H1 (cell line): Measurements from ENCODE around the gene YLPM1. TPM values are rescaled to one million over a fixed set of nuclear protein-coding genes. Genes with fewer than 3 reads are reported as not detected.

Experiments
- CHD2 ChIP-seq: IDR thresholded peaks from 2 replicates; pipeline ENCODE4 v1.6.1; 2012; ENCODE audit warnings: low read length, improper control_type of control experiment
- CTBP2 ChIP-seq: IDR thresholded peaks from 2 replicates; pipeline ENCODE4 v1.7.0; 2011; ENCODE audit warnings: borderline replicate concordance, mild to moderate bottlenecking, moderate library complexity, mixed read lengths, low read length; ENCODE audit not compliant: insufficient read depth, insufficient read length
- EGR1 ChIP-seq: IDR thresholded peaks from 2 replicates; pipeline ENCODE4 v1.6.1; 2011; ENCODE audit warnings: low read depth, low read length, borderline replicate concordance
- EZH2 ChIP-seq: fragments of 200-600 bp; sonication (generic); IDR thresholded peaks from 2 replicates; pipeline ENCODE4 v1.7.1; 2012; ENCODE audit warnings: low read depth, mild to moderate bottlenecking, moderate library complexity, low read length, inconsistent platforms; ENCODE audit not compliant: severe bottlenecking
- POLR2A ChIP-seq, 2 experiments: IDR thresholded peaks; 1 replicate in 1 of 2; 2 replicates in 1 of 2; pipeline ENCODE4 v1.6.1; 2011; ENCODE audit warnings: low read depth in 2 of 2, low read length in 2 of 2, mild to moderate bottlenecking in 2 of 2; ENCODE audit errors: control extremely low read depth in 1 of 2
- RAD21 ChIP-seq, 2 experiments: IDR thresholded peaks in 1 of 2; conservative IDR thresholded peaks in 1 of 2; 2 replicates each; pipeline ENCODE4 v1.6.1; 2011; ENCODE audit warnings: low read depth in 2 of 2, low read length in 2 of 2, improper control_type of control experiment in 1 of 2, inconsistent platforms in 1 of 2, mild to moderate bottlenecking in 1 of 2, moderate library complexity in 1 of 2
- RNF2 ChIP-seq: fragments of 200-900, 300-1000 bp; sonication (generic); IDR thresholded peaks from 2 replicates; pipeline ENCODE4 v1.7.1; 2016; ENCODE audit warnings: borderline replicate concordance, low read depth, mild to moderate bottlenecking, antibody characterized with exemption, low read length; ENCODE audit not compliant: poor library complexity, severe bottlenecking; ENCODE audit errors: missing control alignments
- RXRA ChIP-seq: IDR thresholded peaks from 2 replicates; pipeline ENCODE4 v1.6.1; 2011; ENCODE audit warnings: low read depth, mild to moderate bottlenecking, low read length, moderate library complexity; ENCODE audit not compliant: insufficient read depth
- SP1 ChIP-seq: IDR thresholded peaks from 2 replicates; pipeline ENCODE4 v1.6.1; 2011; ENCODE audit warnings: low read depth, low read length
- SRF ChIP-seq: IDR thresholded peaks from 2 replicates; pipeline ENCODE4 v1.6.1; 2011; ENCODE audit warnings: mild to moderate bottlenecking, low read depth, low read length, moderate library complexity
- ZNF274 ChIP-seq: IDR thresholded peaks from 2 replicates; pipeline ENCODE4 v1.7.0; 2012; ENCODE audit warnings: low read length, borderline replicate concordance; ENCODE audit errors: extremely low read depth
- polyA plus RNA-seq, 7 experiments: library from polyadenylated mRNA; depleted of rRNA in 3 of 7; stranded (reverse) in 5 of 7; unstranded in 2 of 7; fragments of >200 nt in 5 of 7; fragments of 200-250 nt in 2 of 7; gene quantifications; 1 replicate in 5 of 7; 2 replicates in 1 of 7; 4 replicates in 1 of 7; pipeline versions ENCODE4 v1.2.1 to v1.2.3, GENCODE V29; 2011 to 2013; ENCODE audit warnings: missing spikeins in 2 of 7, mixed read lengths in 2 of 7
- total RNA-seq: library from RNA; stranded (reverse); fragmentation: NEBNext Ultra II Directional; extraction: Animal tissue kit (Norgen Biotek cat#: 25700); gene quantifications from 2 replicates; pipeline ENCODE4 v1.2.1, GENCODE V29; 2021
- TF ChIP-seq, protein P1 (sequence below): fragments of 300-600 bp; sonication (generic); IDR thresholded peaks from 2 replicates; pipeline ENCODE4 v1.7.1; 2012; ENCODE audit warnings: low read length, moderate library complexity, mild to moderate bottlenecking, inconsistent platforms; ENCODE audit not compliant: insufficient replicate concordance

Gene YLPM1
- total and polyA plus RNA-seq, 2 of the 8 experiments (the other 6 are each of a cell fraction or from before 2014, with no cell fraction given) = 13.5 to 71.7 TPM

DNA sequence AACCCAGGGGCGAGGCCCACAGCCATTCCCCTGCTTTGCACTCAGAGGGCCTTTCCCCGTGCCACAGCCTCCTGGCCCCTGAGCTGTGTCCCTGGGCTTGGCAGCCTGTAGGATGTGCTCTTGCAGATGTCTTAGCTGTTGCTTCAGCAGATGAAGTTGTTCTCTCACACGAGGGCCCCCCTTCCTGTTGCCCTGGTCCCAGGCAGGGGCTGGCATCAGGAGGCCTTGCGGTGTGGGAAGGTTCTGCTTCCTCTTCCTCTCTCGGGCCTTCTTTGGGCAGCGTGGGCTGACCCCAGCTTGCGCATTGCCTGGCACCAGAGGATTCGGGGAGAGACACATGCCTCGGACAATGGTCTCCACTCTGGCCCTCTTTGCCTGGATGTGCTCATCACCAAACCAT, 100.2 kb downstream of the YLPM1 start (continued):
- TF ChIP-seq, protein P1, sequence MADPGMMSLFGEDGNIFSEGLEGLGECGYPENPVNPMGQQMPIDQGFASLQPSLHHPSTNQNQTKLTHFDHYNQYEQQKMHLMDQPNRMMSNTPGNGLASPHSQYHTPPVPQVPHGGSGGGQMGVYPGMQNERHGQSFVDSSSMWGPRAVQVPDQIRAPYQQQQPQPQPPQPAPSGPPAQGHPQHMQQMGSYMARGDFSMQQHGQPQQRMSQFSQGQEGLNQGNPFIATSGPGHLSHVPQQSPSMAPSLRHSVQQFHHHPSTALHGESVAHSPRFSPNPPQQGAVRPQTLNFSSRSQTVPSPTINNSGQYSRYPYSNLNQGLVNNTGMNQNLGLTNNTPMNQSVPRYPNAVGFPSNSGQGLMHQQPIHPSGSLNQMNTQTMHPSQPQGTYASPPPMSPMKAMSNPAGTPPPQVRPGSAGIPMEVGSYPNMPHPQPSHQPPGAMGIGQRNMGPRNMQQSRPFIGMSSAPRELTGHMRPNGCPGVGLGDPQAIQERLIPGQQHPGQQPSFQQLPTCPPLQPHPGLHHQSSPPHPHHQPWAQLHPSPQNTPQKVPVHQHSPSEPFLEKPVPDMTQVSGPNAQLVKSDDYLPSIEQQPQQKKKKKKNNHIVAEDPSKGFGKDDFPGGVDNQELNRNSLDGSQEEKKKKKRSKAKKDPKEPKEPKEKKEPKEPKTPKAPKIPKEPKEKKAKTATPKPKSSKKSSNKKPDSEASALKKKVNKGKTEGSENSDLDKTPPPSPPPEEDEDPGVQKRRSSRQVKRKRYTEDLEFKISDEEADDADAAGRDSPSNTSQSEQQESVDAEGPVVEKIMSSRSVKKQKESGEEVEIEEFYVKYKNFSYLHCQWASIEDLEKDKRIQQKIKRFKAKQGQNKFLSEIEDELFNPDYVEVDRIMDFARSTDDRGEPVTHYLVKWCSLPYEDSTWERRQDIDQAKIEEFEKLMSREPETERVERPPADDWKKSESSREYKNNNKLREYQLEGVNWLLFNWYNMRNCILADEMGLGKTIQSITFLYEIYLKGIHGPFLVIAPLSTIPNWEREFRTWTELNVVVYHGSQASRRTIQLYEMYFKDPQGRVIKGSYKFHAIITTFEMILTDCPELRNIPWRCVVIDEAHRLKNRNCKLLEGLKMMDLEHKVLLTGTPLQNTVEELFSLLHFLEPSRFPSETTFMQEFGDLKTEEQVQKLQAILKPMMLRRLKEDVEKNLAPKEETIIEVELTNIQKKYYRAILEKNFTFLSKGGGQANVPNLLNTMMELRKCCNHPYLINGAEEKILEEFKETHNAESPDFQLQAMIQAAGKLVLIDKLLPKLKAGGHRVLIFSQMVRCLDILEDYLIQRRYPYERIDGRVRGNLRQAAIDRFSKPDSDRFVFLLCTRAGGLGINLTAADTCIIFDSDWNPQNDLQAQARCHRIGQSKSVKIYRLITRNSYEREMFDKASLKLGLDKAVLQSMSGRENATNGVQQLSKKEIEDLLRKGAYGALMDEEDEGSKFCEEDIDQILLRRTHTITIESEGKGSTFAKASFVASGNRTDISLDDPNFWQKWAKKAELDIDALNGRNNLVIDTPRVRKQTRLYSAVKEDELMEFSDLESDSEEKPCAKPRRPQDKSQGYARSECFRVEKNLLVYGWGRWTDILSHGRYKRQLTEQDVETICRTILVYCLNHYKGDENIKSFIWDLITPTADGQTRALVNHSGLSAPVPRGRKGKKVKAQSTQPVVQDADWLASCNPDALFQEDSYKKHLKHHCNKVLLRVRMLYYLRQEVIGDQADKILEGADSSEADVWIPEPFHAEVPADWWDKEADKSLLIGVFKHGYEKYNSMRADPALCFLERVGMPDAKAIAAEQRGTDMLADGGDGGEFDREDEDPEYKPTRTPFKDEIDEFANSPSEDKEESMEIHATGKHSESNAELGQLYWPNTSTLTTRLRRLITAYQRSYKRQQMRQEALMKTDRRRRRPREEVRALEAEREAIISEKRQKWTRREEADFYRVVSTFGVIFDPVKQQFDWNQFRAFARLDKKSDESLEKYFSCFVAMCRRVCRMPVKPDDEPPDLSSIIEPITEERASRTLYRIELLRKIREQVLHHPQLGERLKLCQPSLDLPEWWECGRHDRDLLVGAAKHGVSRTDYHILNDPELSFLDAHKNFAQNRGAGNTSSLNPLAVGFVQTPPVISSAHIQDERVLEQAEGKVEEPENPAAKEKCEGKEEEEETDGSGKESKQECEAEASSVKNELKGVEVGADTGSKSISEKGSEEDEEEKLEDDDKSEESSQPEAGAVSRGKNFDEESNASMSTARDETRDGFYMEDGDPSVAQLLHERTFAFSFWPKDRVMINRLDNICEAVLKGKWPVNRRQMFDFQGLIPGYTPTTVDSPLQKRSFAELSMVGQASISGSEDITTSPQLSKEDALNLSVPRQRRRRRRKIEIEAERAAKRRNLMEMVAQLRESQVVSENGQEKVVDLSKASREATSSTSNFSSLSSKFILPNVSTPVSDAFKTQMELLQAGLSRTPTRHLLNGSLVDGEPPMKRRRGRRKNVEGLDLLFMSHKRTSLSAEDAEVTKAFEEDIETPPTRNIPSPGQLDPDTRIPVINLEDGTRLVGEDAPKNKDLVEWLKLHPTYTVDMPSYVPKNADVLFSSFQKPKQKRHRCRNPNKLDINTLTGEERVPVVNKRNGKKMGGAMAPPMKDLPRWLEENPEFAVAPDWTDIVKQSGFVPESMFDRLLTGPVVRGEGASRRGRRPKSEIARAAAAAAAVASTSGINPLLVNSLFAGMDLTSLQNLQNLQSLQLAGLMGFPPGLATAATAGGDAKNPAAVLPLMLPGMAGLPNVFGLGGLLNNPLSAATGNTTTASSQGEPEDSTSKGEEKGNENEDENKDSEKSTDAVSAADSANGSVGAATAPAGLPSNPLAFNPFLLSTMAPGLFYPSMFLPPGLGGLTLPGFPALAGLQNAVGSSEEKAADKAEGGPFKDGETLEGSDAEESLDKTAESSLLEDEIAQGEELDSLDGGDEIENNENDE = no peak
- TF ChIP-seq SRF (no peak), CHD2 (no peak), ZNF274 (no peak), EGR1 (no peak), RXRA (no peak), POLR2A (IDR thresholded peaks at IDR 0.05; ENCODE audit: control extremely low read depth in 1 of 2, low read depth in 2 of 2, low read length in 2 of 2) (no peak), EZH2 (no peak), SP1 (no peak), RNF2 (no peak), RAD21 (IDR thresholded peaks at IDR 0.05 in 1 of 2, conservative IDR thresholded peaks at IDR 0.05 in 1 of 2; ENCODE audit: low read depth in 2 of 2, low read length in 2 of 2) (no peak), CTBP2 (no peak)
